Measurements from ENCODE around the gene CNP. TPM values are rescaled to one million over a fixed set of nuclear protein-coding genes. Genes with fewer than 3 reads are reported as not detected.
"Not testable (repeated sequence)": the region's sequence is repeated elsewhere in the genome, so short reads cannot be mapped to it uniquely, and the experiment has no call there.

Gene CNP
- total RNA-seq, 1 experiment from 2014 or later: 79.9 TPM

- H3K4me3 ChIP-seq (ENCODE audit: low read depth in 2 of 2, low read length in 2 of 2): no peak overlapping the region
- no peaks in the 10 kb centered on the region for H3K27me3 ChIP-seq (ENCODE audit: control insufficient read depth, insufficient read depth, low read length)
- TF ChIP-seq SIN3A (IDR thresholded peaks at IDR 0.05; ENCODE audit: borderline replicate concordance, insufficient read depth, low read depth, low read length): no peak
- TF ChIP-seq TCF7L2 (IDR thresholded peaks at IDR 0.05; ENCODE audit: low read depth, low read length): no peak
- no peak for TF ChIP-seq POLR2AphosphoS5 (IDR thresholded peaks at IDR 0.05; ENCODE audit: low read depth, low read length)
- no peak for TF ChIP-seq REST (IDR thresholded peaks at IDR 0.05; ENCODE audit: insufficient read depth in 1 of 2, low read depth in 2 of 2, low read length in 1 of 2)
- TF ChIP-seq CTCF (IDR thresholded peaks at IDR 0.05): no peak
- ChIA-PET POLR2A (no interaction called here), CTCF (no interaction called here)
- BruUV-seq (replicated peaks): TSS peak; percentile 44
- no peak for ATAC-seq
- no peak for DNase-seq (ENCODE audit: low read depth, low spot score)
- no peaks in the 10 kb centered on the region; the same call in 1 of the 2 replicates for H3K36me3 ChIP-seq (ENCODE audit: control insufficient read depth, insufficient read depth, low read length)
- H3K4me1 ChIP-seq (ENCODE audit: control insufficient read depth, insufficient read depth, low read length): no peaks in the 10 kb centered on the region
- intact Hi-C loops (cut with micrococcal nuclease; ENCODE audit: unreplicated experiment) (no loop called here), in situ Hi-C loops (cut with HindIII; ENCODE audit: low pct_unique_long_range_greater_than_20kb, low sequenced_read_pairs) (no loop called here)
- no peaks in the 10 kb centered on the region for H3K9me3 ChIP-seq (ENCODE audit: control insufficient read depth, insufficient read depth, low read depth, low read length)
- no peak overlapping the region for H3K27ac ChIP-seq (ENCODE audit: low read length)
These were observed 38.6 kb downstream of the CNP start for GRCh38 chr17:42005166-42005565.

GRCh38 chr17:42009170-42009569, 42.6 kb downstream of the CNP start:
- Histone ChIP-seq H3K36me3 (ENCODE audit: control insufficient read depth, insufficient read depth, low read length) (no peaks in the 10 kb centered on the region), H3K4me3 (ENCODE audit: low read depth in 2 of 2, low read length in 2 of 2) (no peak overlapping the region), H3K4me1 (ENCODE audit: control insufficient read depth, insufficient read depth, low read length) (peaks cover 3% of the 10 kb centered on the region; the same call in 1 of the 2 replicates), H3K9me3 (ENCODE audit: control insufficient read depth, insufficient read depth, low read depth, low read length) (no peaks in the 10 kb centered on the region), H3K27ac (ENCODE audit: low read length) (no peak overlapping the region), H3K27me3 (ENCODE audit: control insufficient read depth, insufficient read depth, low read length) (no peaks in the 10 kb centered on the region)
- TF ChIP-seq TCF7L2 (IDR thresholded peaks at IDR 0.05; ENCODE audit: low read depth, low read length) (no peak), REST (IDR thresholded peaks at IDR 0.05; ENCODE audit: insufficient read depth in 1 of 2, low read depth in 2 of 2, low read length in 1 of 2) (no peak), POLR2AphosphoS5 (IDR thresholded peaks at IDR 0.05; ENCODE audit: low read depth, low read length) (no peak), CTCF (IDR thresholded peaks at IDR 0.05) (no peak), SIN3A (IDR thresholded peaks at IDR 0.05; ENCODE audit: borderline replicate concordance, insufficient read depth, low read depth, low read length) (no peak)
- ChIA-PET POLR2A (no interaction called here), CTCF (no interaction called here)
- in situ Hi-C loops (cut with HindIII; ENCODE audit: low pct_unique_long_range_greater_than_20kb, low sequenced_read_pairs): no loop called here
- no peak for DNase-seq (ENCODE audit: low read depth, low spot score)
- no TSS peak for BruUV-seq (replicated peaks)
- intact Hi-C loops (cut with micrococcal nuclease; ENCODE audit: unreplicated experiment): no loop called here
- ATAC-seq: no peak

- H3K27ac ChIP-seq (ENCODE audit: low read length); H3K36me3 ChIP-seq (ENCODE audit: control insufficient read depth, insufficient read depth, low read length); BruUV-seq (replicated peaks); H3K4me1 ChIP-seq (ENCODE audit: control insufficient read depth, insufficient read depth, low read length); H3K4me3 ChIP-seq (ENCODE audit: low read depth in 2 of 2, low read length in 2 of 2); in situ Hi-C loops (cut with HindIII; ENCODE audit: low pct_unique_long_range_greater_than_20kb, low sequenced_read_pairs); H3K9me3 ChIP-seq (ENCODE audit: control insufficient read depth, insufficient read depth, low read depth, low read length); intact Hi-C loops (cut with micrococcal nuclease; ENCODE audit: unreplicated experiment); CTCF ChIA-PET; POLR2A ChIA-PET; DNase-seq (ENCODE audit: low read depth, low spot score); ATAC-seq; H3K27me3 ChIP-seq (ENCODE audit: control insufficient read depth, insufficient read depth, low read length): not testable (repeated sequence)
These were observed 43.7 kb downstream of the CNP start for GRCh38 chr17:42010266-42010680.

Measured in Panc1 (cell line).